GM10248 (cell line): ENCODE results near the gene HEBP2.

ENCODE experiments used
- CTCF ChIA-PET: fragments of 300-600 bp; sonication (Branson Sonifier 250); formaldehyde crosslinking; extraction: SDS; loops from one replicate; lab custom pipeline; 2021; ENCODE audit warnings: antibody characterized with exemption; lab: Yijun Ruan, JAX
- POLR2A ChIA-PET: fragments of 350-650 bp; sonication (Branson Sonifier 250); formaldehyde crosslinking; extraction: SDS; loops from one replicate; lab custom pipeline; 2020; ENCODE audit warnings: antibody characterized with exemption; lab: Yijun Ruan, JAX
- DNase-seq: peaks from one replicate; pipeline ENCODE4 v3.0.0; 2012; ENCODE audit errors: extremely low spot score
- TF ChIP-seq, protein P1 (sequence below): IDR thresholded peaks from 2 replicates; pipeline ENCODE4 v1.5.1; 2012; ENCODE audit warnings: mild to moderate bottlenecking, low read depth; ENCODE audit errors: extremely low read depth, missing control alignments, control extremely low read depth

Gene HEBP2

GRCh38 chr6:138372711-138373463, 31.1 kb upstream of the HEBP2 start:
- TF ChIP-seq, protein P1, sequence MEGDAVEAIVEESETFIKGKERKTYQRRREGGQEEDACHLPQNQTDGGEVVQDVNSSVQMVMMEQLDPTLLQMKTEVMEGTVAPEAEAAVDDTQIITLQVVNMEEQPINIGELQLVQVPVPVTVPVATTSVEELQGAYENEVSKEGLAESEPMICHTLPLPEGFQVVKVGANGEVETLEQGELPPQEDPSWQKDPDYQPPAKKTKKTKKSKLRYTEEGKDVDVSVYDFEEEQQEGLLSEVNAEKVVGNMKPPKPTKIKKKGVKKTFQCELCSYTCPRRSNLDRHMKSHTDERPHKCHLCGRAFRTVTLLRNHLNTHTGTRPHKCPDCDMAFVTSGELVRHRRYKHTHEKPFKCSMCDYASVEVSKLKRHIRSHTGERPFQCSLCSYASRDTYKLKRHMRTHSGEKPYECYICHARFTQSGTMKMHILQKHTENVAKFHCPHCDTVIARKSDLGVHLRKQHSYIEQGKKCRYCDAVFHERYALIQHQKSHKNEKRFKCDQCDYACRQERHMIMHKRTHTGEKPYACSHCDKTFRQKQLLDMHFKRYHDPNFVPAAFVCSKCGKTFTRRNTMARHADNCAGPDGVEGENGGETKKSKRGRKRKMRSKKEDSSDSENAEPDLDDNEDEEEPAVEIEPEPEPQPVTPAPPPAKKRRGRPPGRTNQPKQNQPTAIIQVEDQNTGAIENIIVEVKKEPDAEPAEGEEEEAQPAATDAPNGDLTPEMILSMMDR = no peak
- ChIA-PET CTCF (interaction anchor here (1.1 to 1.9 kb wide), 2 partner anchors 17 to 32 kb away, joined by 3 to 4 read pairs; partner anchors contain the start of gene HEBP2), POLR2A (no interaction called here)
- DNase-seq = no peak

- CTCF ChIA-PET = no interaction called here
- TF ChIP-seq, protein P1 = no peak
- no peak for DNase-seq
- POLR2A ChIA-PET = no interaction called here
Observed at GRCh38 chr6:138374230-138374629, 29.8 kb upstream of the HEBP2 start.

DNA sequence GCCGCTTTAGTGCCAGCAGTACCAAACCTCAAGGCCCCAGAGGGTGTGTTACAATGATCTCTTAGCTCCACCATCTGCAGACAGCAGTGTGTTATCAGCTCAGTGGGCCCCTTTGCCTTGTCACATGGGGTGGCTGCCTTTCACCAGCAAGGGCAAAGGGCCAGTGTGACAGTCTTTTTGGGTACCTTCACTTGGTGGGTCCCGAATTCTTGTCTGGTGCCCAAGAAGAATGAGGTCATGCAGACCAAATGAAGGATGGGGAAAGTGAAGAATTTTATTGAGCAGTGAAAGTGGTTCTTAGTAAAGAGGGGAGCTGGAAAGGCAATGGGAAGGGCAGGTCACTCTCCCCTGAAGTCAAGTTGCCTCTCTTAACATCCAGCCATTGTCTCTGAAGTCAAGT, 29.2 kb upstream of the HEBP2 start:
- ChIA-PET CTCF (no interaction called here), POLR2A (no interaction called here)
- DNase-seq = no peak
- TF ChIP-seq, protein P1 = no peak

DNA sequence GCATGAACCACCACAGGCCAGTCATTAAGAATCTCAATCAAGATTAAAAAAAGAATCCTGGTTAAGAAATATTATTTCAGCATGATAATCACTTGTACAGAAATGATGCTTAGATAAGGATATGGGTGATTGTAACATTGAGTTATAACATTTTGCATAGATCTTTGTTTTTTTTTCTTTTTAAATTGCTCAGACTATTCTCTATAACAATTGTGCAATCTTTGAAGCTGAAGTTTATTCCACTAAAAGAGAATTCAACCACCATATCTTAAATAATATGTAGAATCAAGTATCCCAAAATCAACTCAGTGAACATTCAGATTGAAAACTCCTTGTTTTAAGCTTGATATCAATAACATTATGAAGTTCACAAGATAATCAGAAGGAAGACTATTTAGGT, 27.0 kb upstream of the HEBP2 start:
- DNase-seq = no peak
- CTCF ChIA-PET = interaction anchor here (0.9 to 1.6 kb wide), 2 partner anchors 26 to 261 kb away, joined by 3 to 4 read pairs; no protein-coding TSS in a partner anchor
- POLR2A ChIA-PET = no interaction called here
- TF ChIP-seq, protein P1 = no peak

DNA sequence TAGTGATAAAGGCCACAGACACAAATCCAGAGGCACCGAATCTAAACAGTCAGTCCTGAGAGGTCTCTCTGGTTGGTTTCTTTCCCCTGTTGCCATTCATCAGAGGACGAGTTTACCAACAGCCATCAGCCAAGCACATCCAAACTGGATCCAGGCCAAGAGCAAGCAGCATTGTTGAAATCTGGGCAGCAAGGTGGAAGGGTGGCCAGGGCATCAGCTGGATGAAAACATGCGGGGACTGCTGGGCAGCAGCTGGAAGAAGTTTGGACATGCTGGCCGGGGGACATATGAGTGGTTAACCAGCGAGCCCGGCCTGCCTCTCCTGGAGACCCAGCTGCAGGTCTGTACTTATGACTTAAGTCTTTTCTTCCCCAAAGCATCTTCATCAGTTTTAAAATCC, 26.2 kb upstream of the HEBP2 start, which contains the start of gene SMIM28:
Gene SMIM28 (plus strand): TSS at position 62 of the 400 bp plus-strand sequence. CDS start 168 bp downstream, at position 230.
- ChIA-PET POLR2A (interaction anchor here (0.5 kb wide), 1 partner anchor 17 kb away, joined by 5 read pairs; no protein-coding TSS in a partner anchor), CTCF (interaction anchor here (1.6 kb wide), 1 partner anchor 25 kb away, joined by 4 read pairs; no protein-coding TSS in a partner anchor)
- TF ChIP-seq, protein P1 = no peak
- DNase-seq = no peak

- ChIA-PET CTCF (interaction anchor here (1.6 kb wide), 1 partner anchor 24 kb away, joined by 4 read pairs; no protein-coding TSS in a partner anchor), POLR2A (no interaction called here)
- DNase-seq = no peak
- TF ChIP-seq, protein P1 = no peak
Observed at GRCh38 chr6:138378463-138378862, 25.6 kb upstream of the HEBP2 start.
